HG02623 (cell line): ENCODE results near the gene CMIP.
"Not testable (repeated sequence)": the region's sequence is repeated elsewhere in the genome, so short reads cannot be mapped to it uniquely, and the experiment has no call there.

Experiments
- ATAC-seq: cut with Tn5 transposase; IDR thresholded peaks from one replicate; pipeline ENCODE4 v1.9.1; 2021; ENCODE audit warnings: moderate library complexity; ENCODE audit not compliant: unreplicated experiment

CMIP gene

DNA sequence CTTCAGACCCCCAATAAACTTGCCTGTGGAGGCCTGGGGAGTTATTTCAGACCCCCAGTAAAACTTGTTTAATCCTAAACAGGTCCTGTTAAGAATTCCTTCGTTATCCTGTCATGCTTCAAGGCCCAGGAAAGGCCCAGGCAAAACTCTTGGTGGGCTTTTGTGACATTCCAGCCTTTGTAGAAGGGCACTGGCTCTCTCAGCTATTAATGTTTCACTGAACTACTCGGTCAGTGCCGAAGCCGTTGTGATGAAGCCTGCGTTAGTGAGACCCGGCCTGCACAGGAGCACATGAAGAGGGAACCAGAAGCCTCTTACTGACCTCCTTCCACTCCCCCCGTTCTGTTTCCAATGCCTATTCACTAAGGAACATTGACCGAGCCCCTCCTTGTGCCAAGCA is 287.0 kb downstream of the CMIP start:
- no peak for ATAC-seq

DNA sequence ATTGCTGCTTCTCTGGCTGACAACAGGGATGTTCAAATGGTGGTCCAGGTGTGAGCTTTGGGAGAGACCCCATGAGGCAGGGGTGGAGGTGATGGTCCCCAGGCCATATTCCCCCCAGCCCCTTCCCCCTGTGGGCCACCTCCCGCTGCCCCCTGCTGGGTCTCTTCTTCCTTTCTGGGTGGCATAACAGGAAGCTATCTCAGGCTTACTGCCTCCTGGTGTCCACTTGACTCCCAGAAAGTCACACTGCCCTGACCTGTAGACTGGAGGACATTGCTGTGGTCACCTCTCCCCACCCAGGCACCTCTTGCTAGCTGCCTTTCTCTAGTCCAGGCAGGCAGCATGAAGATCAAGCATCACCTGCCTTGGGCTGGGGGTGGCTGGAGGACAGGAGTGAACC is 288.1 kb downstream of the CMIP start:
- ATAC-seq: no peak

DNA sequence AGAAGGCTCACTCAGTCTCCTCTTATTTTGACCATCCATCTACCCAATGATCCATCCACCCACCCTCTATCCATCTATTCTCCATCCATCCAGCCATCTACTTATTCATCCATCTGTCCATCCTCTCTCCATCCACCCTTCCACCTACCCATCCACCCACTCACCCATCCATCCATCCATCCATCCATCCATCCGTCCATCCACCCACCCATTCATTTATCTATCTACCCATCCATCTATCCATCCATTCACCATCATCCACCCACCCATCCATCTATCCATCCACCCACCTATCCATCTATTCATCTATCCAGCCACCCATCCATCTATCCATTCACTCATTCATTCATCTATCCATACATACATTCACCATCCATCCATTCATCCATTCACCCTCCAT is 288.7 kb downstream of the CMIP start:
- no peak for ATAC-seq

DNA sequence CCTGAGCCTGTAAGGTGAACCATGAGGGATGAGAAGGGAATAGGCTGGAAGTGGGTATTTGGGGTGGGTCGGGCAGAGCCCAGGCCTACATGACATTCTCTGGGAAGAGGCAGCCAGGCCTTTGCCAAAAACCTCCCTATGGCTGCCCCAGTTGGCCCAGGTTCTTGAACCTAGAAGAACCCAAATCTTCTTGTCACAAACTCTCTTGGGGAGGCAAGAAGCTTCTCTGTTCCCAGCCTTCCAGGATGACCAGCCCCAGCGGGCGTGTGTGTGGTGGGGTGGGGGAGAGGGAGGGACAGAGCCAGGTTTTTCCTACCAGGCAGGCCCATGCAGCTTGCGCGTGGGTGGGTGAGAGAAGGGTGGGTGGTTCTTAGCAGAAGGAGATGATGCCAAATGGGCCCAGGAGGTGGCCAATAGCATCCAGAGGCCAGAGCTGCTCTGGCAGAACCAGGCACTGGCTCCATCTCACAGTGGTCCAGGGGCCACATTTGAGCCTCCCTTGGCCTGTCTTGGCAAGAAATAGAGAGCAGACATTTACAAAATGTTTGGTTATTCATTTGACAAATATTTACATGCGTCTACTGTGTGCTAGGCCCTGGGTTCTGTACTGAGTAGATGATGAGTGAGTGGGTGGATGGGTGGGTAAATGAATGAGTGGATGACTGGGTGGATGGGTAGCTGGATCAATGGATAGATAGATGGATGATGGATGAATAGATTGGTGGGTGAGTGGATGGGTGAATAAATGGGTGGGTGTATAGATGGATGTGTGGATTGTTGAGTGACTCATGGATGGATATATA is 290.2 kb downstream of the CMIP start:
- no peak for ATAC-seq

- peak; percentile 58 for ATAC-seq
These were observed 293.4 kb downstream of the CMIP start for GRCh38 chr16:81737885-81738536.

GRCh38 chr16:81738783-81739496 is 294.3 kb downstream of the CMIP start:
- no peak for ATAC-seq

- no peak for ATAC-seq
These were observed 294.9 kb downstream of the CMIP start for GRCh38 chr16:81739503-81739902.

DNA sequence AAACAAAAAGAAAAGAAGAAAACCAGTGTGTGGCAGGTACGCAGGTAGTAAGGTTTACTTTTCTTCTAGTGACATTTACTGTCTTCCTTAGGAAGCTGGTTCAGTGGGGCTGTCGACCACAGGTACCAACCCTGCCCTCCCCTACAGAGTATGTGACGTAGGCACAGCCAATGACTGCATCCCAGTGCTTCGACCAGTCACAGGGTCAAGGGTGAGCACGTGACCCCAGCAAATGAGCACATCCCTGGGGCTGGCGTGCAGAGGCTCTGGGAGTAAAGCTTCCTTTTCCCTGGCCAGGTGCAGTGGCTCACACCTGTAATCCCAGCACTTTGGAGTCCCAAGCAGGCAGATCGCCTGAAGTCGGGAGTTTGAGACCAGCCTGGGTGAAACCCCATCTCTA is 295.6 kb downstream of the CMIP start:
- ATAC-seq: peak; percentile 56

- not testable (repeated sequence) for ATAC-seq
These were observed 296.8 kb downstream of the CMIP start for GRCh38 chr16:81741430-81741770.

DNA sequence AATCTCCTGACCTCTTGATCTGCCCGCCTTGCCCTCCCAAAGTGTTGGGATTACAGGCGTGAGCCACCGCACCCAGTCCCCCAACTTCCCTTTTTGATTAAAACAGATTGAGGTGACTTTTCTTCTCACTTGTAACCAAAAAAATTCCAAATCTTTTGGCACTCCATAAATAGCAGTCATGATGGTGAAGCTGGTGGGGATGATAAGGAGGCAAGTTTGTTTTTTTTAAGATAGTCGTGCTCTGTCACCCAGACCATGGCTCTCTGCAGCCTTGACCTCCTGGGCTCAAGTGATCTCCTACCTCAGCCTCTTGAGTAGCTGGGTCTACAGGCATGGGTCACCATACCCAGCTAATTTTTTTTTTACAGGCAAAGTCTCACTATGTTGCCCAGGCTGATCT is 299.8 kb downstream of the CMIP start:
- no peak for ATAC-seq

DNA sequence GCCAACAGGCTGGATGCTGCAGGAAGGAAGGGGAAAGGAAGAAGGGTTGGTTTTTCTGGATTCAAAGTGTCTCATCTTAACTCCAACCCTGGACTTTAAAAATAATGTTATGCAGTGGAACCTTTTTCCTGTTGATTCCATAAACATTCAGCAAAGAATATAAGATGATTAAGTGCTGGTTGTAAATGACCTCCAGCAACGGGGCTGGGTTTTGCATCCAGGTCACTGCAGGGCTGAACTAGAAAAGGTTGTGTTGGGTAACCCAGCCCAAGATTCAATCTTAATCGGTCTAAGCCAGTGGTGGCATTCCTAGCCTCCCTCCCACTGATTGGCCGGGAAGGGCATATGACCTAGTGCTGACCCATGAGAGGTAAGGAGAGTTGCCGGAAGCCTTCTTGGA is 300.3 kb downstream of the CMIP start:
- ATAC-seq: no peak

GRCh38 chr16:81745704-81746558 is 301.3 kb downstream of the CMIP start:
- ATAC-seq: peak; percentile 70

DNA sequence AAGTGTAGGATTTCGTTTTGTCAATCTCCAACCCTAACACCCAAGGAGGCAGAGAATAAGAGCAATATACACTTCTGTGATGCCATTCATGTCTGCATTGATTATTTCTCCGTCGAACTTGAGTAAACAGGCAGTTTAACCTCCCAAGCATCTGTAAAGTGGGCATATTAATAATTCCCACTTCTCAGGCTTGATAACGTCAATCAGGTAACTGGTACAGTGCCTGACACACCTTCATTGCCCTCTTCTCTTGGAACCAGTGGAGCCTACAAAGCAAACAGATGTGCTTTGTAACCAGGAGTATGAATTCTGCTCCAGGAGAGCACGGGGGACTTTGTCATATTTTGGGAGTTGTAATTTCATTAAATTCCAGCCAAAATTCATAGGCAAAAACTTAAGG is 302.0 kb downstream of the CMIP start:
- ATAC-seq: no peak

DNA sequence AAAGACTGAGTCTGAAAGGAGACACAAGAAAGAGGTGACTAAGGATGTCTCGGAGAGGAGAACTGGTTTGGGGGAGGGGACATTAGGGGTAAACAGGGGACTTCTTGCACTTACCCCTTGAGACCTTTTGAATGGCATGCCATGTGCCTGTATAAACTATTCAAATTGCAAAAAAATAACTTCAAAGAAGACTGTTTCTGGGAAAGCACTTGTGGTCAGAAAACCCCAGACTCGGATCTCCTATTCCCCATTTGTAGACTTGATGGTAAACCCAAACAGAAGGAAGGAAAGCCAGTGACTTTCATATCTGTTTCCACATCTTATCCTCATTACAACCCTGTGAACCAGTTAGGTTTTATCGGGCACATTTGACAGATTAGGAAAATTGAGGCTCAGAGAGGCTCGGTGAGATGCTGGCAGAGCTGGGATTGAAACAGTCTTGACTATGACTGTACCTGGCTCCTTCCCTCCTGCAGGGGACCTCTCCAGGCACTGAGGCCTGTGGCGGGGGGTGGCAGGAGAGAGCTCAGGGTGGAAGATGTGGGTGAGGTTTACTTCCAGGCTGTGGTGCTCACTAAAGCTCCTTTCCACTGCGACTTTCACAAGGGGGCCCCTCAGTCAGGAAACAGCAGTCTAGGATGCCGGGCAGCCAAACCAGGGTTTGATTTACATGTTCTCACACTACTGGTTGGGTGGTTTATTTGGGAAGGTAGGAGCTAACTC is 304.0 kb downstream of the CMIP start:
- no peak for ATAC-seq

GRCh38 chr16:81752225-81752875 is 307.7 kb downstream of the CMIP start:
- ATAC-seq: peak; percentile 86

DNA sequence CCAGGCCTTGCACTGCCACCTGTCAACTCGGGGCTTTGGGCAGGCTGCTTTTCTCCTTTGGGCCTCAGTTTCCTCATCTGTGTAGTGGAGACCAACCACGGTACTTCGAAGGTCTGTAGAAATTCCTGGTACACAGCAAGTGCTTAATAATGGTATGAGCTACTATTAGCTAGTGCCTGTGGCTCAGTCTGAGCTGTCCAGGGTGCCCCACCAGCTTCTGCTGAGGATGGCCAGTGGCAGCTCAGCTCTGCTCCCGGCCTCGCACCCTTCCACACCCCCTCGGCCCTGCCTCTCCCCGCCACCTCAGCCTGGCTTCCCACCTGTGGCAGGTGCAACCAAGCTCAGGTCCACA is 308.2 kb downstream of the CMIP start:
- no peak for ATAC-seq

- no peak for ATAC-seq
These were observed 310.2 kb downstream of the CMIP start for GRCh38 chr16:81754858-81755257.

DNA sequence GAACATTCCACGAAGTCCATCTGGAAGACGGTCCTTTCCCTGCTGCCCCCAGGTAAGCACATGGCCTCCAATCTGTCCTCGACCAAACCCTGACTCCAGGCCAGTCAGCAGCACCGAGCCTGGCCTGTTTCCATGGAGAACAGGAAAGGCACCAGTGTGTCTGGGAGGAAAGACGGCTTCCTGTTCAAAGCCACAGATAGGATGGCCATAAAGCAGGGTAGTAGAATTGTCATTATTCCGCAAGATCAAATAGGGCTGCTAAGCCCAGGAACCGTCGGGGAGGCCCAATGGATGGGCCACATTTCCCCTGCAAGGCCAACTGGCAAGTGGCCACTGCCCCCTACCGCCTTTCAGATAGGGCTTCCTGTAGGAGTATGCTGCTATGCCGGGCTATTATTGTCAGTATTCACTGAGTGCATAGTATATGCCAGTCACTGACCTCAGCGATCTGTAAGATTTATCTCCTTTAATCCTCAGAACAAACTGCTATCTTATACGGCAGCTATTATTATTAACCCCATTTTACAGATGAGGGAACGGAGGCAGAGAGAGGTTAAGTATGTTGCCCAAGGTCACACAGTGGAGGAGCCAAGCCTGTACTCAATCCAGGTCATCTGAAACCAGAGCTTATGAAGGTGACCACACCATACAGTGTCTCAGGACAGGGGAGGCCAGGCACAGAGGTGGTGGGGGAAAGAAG is 311.5 kb downstream of the CMIP start:
- no peak for ATAC-seq

- ATAC-seq: no peak
These were observed 312.2 kb downstream of the CMIP start for GRCh38 chr16:81756615-81757356.
